GM21529 (cell line): ENCODE results near the gene MAN1A2.
"Not testable (repeated sequence)": the region's sequence is repeated elsewhere in the genome, so short reads cannot be mapped to it uniquely, and the experiment has no call there.

Experiments
- ATAC-seq: cut with Tn5 transposase; IDR thresholded peaks from one replicate; pipeline ENCODE4 v1.9.1; 2021; ENCODE audit not compliant: unreplicated experiment

The MAN1A2 gene

DNA sequence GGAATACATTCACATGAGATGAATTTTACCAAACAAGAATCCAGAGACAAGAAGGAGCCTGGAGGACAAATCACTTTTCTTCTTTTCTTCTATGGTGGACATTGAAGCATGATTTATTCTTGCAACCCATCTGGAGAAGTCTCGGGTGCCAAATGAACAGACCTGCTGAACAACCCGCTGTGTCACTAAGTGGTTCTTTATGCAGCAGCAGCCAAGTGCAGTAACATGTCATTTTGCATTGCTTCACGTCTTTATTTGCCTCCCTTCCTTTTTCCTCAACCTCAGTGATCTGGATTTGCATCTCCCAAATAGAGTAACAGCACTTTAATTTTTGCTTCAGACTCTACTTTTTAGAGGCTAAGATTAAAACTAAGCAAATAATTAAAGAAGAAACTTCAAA lies 188.6 kb downstream of the MAN1A2 start:
- ATAC-seq = no peak

DNA sequence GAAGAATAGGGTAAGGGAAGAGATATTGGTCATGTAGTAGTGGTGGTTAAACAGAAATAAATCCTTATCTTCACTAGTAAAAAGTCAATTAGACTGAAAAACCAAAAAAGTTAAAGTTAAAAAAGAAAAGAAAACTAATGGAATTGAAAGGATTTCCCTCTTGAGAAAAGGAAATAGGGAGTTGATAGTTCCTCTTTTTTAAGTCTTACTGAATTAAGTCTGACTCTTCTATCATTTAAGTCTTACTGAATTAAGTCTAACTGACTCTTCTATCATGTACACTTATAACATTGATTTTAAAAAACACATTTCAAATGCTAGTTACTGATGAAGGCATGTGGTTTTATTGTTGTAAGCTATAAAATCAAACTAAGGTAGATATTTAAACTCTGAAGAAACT lies 189.1 kb downstream of the MAN1A2 start:
- ATAC-seq = no peak

DNA sequence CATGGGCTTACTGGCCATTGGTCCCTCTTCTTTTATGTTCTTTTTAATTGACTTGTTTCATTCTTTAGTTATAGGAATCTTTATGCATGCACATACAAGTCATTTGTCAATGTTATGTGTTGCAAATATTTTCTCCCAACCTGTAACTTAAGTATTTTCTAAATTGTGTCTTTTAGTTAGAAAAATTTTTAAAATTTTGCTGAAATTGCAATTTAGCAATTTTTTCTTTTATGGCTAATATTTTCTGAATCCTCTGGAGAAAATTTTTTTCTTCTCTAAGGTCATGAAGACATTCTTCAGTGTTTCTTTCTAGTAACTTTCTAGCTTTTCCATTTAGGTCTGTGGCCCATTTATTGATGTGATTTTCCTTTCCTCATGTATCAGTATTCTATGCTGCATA lies 189.7 kb downstream of the MAN1A2 start:
- no peak for ATAC-seq

DNA sequence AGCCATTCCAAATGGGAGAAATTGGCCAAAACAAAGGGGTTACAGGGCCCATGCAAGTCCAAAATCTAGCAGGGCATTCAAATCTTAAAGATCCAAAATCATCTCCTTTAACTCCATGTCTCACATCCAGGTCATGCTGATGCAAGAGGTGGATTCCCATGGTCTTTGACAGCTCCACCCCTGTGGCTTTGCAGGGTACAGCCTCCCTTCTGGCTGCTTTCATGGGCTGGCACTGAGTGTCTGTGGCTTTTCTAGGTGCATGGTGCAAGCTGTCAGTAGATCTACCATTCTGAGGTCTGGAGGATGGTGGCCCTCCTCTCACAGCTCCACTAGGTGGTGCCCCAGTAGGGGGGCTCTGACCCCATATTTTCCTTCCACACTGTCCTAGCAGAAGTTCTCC lies 191.2 kb downstream of the MAN1A2 start:
- not testable (repeated sequence) for ATAC-seq

DNA sequence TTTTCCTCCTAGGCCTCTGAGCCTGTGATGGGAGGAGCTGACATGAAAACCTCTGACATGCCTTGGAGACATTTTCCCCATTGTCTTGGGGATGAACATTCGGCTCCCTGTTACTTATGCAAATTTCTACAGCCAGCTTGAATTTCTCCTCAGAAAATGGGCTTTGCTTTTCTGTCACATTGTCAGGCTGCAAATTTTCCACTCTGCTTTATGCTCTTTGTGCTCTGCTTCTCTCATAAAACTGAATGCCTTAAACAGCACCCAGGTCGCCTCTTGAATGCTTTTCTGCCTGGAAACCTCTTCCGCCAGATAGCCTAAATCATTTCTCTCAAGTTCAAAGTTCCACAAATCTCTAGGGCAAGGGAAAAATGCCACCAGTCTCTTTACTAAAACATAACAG lies 191.9 kb downstream of the MAN1A2 start:
- no peak for ATAC-seq

DNA sequence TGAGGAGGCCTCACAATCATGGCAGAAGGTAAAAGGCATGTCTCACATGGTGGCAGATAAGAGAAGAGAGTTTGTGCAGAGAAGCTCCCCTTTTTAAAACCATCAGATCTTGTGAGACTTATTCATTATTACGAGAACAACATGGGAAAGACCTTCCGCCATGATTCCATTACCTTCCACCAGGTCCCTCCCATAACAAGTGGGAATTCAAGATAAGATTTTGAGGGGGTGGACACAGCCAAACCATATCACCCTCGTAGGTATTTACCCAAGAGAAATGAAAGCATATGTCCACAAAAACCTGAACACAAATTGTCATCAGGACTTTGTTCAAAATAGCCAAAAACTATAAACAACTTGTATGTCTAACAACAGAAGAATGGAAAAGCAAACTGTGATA lies 192.7 kb downstream of the MAN1A2 start:
- no peak for ATAC-seq

DNA sequence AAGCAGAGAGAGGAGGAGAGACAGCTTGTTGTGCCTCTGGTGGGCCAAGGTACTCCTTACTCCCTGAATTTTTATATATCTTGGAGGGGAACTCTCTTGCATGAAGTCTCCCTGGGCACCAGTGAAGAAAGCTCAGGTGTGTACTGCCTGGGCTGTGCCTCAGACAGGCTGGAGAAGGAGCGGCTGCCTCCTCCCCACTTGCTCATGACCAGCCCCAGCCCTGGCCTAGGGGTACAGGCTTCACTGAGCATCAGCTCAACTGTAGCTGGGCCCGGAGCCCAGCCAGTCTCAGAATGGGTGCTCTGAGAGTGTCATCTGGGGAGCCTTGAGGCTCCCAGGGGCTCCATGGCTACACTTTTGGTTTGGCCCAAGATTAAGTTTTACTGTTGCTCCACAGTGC lies 193.8 kb downstream of the MAN1A2 start:
- no peak for ATAC-seq

DNA sequence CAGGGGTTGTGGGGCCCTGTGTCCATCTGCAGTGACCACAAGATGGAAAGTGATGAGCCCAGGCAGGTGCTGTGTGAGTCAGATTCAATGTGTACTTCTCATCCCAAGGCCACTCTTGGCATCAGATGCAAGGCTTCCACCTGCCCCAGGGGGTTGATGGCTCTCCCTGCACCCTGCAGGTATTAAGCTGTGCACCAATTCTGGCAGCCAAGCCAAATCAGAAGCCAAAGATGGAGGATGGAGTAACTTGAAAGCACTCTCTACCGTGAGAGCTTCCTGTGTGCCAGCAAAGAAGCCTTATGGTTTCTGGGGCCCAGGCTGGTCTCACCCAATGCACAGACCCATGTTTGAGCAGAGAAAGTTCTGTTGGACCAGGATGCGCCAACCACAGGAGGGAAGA lies 194.3 kb downstream of the MAN1A2 start:
- ATAC-seq = no peak

DNA sequence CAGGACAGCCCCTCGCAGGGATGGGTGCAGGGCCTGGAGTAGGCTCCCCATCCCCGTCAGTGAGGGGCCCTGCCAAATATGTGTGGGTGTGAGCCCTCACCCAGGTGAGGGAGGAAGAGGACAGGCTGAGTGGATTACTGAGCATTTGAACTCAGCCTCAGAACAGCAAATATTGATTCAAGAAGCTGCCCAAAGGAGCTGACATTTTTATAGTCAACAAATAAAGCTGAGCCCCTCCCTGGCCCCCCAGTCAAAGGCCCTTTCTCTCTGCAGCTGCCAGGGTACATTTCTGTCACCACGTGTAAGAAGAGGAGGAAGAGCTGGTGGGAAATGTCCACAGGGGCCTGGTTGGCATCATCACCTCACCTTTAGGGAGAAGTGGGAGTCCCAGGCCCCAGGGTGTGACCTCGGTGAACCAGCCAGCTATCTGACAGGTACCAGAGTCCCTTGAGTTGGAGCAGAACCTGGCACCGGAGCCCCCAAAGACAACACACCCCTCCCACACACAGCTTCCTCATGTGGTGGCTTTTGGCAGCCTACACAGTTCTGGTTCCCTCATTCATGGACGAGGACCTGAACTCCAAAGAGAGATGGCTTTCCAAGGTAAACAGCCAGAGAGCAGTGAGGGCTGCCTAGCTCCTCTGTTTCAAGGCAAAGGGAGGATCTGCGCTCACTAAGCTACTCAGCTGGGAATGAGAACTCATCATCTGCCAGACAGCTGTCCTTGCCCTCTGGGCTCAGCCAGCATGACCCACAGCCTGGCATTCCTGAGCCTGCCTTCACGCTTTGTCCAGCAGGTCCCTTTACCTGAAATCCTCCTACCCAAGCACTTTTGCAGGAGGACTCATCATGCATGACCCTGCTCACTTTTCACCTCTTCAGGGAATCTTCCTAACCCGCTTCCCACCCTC lies 195.6 kb downstream of the MAN1A2 start:
- ATAC-seq = no peak

DNA sequence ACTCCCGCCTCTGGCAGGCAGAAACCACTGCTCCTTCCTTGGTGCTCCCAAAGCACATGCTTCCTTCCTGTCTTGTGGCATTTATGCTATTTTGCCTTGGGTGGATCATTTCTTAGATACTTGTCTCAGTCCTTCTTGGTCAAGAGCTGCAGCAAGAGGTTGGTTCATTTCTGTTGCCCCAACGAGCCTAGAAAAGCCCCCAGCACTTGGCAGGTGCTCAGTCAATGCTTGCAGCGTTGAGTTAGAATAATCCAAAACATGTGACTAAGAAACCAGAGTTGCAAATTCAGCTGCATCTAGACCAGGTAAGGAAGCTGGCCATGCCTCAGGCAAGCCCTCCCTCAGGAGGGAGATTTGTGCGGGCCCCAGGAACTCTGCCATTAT lies 196.2 kb downstream of the MAN1A2 start:
- ATAC-seq = no peak

DNA sequence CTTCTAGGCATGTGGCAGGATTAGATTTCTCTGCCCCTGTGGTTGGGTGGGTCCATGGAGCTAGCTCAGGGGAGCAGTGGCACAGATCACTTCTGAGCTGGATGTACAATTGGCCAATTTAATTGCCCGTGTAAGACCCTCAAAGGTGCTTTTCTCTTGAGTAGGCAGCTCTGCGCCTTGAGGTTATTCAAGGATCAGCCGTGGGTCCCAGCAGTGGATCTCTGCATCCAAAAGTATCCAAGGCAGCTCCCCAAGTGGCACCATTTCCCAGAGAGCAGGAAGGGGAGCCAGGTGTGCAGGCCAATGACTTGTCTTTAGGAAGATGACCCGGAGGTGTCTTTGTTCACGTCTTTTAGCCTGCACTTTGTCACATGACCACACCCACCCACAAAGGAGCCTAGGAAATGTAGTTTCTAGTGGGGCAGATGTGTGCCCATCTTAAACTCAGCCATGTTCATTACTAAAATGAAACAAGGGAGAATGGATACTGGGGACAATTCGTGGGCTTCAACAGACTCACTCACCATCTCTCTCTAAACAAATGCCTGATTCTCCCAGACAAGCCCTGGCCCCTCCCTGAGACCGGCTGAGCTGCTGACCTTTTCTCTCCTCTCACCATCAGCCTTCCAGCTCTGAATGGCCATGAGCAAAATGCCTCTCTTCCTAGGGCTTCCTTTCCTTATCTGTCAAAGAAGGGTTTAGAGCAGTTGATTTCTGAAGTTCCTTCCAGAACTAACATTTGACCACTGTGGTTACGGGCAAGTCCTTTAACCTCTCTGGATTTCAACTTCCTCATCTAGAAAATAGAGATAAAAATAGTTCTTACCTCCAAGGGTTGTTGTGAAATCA lies 197.2 kb downstream of the MAN1A2 start:
- ATAC-seq = no peak

DNA sequence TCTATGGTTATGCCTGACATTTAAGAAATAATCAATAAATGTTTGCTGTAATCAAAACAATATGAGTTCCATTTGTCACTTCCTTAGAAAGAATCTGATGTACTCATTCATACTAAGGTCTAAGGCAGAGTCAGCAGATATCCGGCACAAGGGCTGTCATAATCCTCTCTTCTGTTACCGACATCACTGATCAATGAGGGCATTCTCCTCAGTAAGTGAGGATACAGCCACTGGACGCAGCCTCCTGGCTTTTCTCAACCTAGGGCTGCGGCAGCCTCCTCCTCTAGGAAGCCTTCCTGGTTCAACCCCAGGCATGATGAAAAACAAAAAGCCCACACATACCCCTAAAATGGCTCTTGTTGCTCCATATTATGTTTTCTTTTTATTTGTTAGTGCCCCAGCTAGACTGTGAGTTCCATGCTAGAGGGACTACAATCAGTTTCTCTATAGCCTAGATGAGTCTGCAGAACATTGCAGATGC lies 197.9 kb downstream of the MAN1A2 start:
- ATAC-seq = no peak

DNA sequence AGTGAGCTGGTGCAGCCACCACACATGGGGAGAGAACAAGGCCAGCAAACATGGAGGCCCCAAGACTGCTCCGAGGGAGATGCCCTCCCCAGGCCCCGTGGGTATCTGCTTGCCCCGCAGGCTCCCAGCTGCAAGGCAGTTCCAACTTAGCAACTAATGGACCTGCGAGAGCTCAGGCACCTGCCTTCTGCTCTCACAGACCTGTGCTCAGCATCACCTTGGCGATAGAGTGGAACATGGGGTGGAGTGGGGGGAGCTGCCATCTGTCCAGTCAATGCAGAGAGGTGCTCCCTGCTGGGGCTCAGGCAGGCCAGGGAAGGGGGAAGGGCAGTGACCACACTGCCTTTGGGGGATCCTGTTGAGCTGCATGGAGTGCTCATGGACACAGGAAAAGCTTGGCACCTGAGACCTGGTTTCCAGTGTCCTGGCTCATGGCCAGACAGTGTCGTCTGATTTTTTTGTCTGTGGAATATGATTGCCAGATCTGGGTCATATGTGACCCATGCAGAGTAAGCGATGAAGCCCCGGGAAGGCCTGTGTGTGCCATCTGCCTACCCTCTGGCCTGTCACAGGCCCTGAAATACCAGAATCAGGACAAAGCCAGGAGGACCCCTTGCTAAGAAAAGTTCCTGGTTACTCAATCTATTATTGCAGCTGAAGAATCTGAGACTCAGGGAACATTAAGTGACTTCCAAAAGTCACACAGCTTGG lies 198.7 kb downstream of the MAN1A2 start:
- no peak for ATAC-seq

DNA sequence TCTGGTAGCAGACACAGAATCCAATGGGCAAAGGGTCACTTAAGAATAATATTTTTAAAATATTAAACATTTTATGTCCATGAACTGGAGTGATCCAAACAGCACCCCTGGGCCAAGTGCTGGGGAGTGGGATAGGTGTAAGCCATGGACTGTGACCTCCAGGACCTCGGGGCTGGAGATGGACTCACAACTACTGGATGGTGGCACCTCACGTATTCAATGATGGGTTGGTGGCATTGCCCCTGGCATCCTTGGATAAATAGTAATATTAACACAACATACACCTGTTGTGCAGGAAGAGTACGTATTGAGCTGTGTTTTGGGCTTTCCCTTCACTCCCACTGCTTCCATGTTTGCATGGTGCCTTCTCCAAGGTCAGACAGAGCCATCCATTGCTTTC lies 199.3 kb downstream of the MAN1A2 start:
- no peak for ATAC-seq

DNA sequence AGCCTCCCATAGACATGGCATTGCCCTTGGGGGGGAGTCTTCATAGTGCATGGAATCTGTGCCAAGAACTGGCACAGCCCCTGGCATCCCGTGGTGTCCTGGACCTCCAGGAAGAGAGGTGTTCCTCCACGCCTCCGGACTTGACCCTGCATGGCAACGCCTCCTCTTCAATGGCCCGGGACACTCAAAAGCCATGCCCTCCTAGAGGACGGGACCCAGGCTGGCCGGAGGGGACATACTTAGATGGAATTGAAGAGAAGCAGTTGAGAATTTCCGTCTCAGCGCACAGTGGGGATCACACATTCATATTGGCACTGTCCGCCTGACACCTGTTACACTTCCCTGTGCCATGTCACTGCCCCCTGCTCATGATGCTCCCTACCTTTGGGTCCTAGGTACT lies 200.2 kb downstream of the MAN1A2 start:
- ATAC-seq = no peak

DNA sequence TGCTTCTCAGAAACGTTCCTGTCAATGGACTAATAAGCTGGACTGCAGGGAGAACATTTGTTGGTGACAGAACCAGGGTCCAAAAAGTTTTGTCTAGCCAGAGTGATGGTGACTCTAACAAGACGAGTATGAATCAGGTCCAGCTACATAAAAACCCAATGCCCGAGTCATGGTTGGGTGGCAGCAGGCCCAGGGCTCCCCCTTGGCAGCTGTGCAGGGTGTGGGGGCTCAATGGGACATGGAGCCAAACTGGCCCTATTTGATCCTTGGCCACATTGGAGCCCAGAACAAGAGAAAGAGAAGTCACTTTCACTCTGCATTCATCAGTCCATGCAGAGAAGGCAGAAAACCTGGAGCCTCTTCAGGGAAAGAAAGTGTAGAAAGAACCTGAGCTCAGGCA lies 200.7 kb downstream of the MAN1A2 start:
- no peak for ATAC-seq

DNA sequence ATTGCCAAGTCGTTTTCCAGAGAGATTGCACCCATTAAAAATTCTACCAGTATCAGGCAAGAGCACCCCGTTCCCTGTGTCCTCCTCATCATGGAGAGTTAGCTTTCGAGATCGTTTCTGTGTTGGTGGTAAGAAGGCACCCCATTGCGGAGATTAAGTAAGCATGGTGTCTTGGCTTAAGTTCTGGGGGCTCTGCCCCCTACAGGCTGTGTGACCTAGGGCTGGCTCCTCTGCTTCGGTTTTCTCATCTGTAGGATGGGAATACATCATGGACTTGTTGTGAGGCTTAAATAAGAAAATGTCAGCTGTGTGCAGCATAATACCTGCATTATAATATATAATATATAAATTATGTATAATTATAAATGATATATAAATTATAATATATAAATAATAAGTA lies 201.8 kb downstream of the MAN1A2 start:
- ATAC-seq = no peak

DNA sequence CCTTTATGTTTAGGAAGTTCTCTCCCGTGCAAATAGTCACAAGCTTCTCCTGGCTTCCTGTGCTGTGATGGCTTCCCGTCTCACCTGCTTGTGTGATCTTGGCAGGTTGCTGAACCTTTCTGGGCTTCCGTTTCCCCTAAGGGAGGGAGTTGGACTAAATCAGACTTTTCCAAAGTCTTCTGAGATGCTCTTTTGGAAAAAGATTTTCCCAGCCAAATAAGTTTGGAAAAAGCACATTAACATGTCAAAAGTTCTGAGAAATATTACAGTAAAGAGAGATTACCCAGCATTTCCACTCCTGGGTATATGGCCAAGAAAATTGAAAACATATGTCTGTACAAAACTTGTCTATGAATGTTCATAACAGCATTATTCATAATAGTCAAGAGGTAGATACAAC lies 202.6 kb downstream of the MAN1A2 start:
- no peak for ATAC-seq

DNA sequence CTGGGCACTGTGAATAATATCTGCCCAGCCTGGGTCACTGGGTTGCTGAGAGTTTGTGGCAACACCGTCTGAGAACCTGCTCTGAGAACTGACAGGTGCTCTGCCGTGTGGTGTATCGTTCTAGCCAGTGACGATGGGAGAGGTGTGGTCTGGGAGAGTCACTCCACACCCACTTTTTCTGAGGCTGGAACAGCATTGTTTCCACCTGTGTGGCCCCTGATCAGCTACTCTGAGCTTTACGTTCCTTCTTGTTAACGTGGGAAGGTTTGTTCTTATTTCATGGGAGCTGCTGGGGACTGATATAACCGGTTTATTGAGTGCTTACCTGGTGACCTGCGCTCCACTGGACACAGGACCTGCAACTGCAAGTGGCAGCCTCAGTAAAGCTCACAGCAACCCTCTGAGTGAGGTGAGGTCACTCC lies 203.8 kb downstream of the MAN1A2 start:
- ATAC-seq = no peak

DNA sequence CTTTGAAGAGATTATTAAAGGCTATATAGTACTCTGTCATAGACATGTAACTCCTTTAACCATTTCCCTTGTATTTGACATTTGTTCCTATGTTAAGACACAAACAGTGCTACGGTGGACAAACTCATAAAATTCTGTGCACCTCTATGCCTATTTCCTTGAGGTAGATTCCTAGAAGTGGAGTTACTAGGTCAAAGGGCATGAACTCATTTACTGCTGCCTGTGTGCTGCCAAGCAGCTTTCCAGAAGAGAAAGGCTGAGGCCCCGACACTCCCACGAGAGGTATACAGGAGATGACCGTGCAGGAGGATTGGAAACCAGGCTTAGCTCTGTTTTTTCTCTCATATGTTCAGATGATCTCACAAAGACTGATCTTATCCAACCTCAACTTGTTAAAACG lies 204.2 kb downstream of the MAN1A2 start:
- ATAC-seq = no peak

DNA sequence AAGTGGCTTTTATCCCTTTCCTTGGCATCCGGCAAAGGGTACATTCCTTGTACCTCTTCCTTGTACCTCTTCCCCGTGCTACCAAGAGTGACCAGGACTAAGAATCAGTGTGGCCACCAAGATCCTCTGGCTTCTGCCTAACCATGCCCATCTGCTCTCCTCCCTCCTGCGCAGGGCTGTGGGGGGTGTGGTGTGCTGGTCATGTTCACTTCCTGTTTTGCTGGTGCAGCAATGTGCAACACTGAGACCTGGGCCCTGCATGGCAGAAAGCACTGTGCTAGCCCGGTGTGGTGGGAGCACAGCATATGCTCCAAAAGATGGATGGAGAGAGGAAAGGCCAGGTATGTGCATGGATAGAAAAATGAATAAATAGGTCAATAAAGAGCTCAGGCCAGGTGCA lies 205.3 kb downstream of the MAN1A2 start:
- no peak for ATAC-seq
